ENCODE results near the gene ENPP6. TPM values are rescaled to one million over a fixed set of nuclear protein-coding genes. Genes with fewer than 3 reads are reported as not detected.

The ENPP6 gene
- total RNA-seq, result 3.9 TPM

DNA sequence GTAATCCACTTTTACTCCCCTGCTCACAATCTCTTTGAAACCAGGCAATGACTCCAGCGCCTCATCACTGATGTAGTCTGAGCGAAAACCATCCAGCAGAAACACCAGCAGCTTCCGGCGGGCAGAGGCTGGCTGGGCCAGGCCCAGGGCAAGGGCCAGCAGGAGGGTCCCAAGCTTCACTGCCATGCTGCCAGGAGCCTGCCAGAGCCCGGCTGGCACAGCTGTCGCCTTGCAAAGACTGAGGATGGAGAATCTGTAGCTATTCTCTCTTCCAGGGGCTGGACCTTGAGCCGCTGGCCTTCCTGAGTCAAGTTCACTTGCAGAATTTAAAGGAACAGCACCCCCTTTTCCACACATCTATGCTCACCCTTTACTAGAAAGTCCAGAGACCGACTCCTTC, at the start of gene ENPP6:
Gene ENPP6 (minus strand): TSS at position 240 of the 400 bp plus-strand sequence. CDS start 54 bp downstream, at position 186.

